GM21367 (cell line): Measurements from ENCODE around the gene OSBPL7.
"Not testable (repeated sequence)": the region's sequence is repeated elsewhere in the genome, so short reads cannot be mapped to it uniquely, and the experiment has no call there.

Source experiments
- ATAC-seq: cut with Tn5 transposase; IDR thresholded peaks from one replicate; pipeline ENCODE4 v1.9.1; 2021; ENCODE audit not compliant: unreplicated experiment

The OSBPL7 gene

GRCh38 chr17:47774987-47775580 is 46.5 kb downstream of the OSBPL7 start:
- no peak for ATAC-seq

- no peak for ATAC-seq
These were observed 47.3 kb downstream of the OSBPL7 start for GRCh38 chr17:47774331-47774730.

- ATAC-seq: not testable (repeated sequence)
These were observed 47.9 kb downstream of the OSBPL7 start for GRCh38 chr17:47773649-47774048.

GRCh38 chr17:47763913-47764582 is 57.5 kb downstream of the OSBPL7 start:
- ATAC-seq: no peak

- ATAC-seq: no peak
These were observed 58.9 kb downstream of the OSBPL7 start for GRCh38 chr17:47762728-47763127.

GRCh38 chr17:47760409-47761140 is 61.0 kb downstream of the OSBPL7 start:
- no peak for ATAC-seq

- no peak for ATAC-seq
These were observed 64.2 kb downstream of the OSBPL7 start for GRCh38 chr17:47757386-47757785.
